Small intestine (tissue), 7 donors: ENCODE results near the gene EIF2S2. TPM values are rescaled to one million over a fixed set of nuclear protein-coding genes. Genes with fewer than 3 reads are reported as not detected.
"Not testable (repeated sequence)": the region's sequence is repeated elsewhere in the genome, so short reads cannot be mapped to it uniquely, and the experiment has no call there.

Experiments used
- DNase-seq, 2 donors: peaks; one replicate each; pipeline versions ENCODE4 v3.0.0 to v3.0.0-alpha.2; 2013
- FAIRE-seq: peaks from 2 replicates; lab custom pipeline; 2012; peaks lifted over from hg19 to GRCh38; lab: Jason Lieb, UNC
- H3K27ac ChIP-seq, 3 donors: one replicate each; pipeline ENCODE4 v1.5.1; 2013; ENCODE audit warnings: low read length in 2 of 3, mild to moderate bottlenecking in 2 of 3, control low read depth in 1 of 3, inconsistent platforms in 1 of 3, low read depth in 1 of 3, moderate library complexity in 1 of 3
- H3K27me3 ChIP-seq, 3 donors: one replicate each; pipeline ENCODE4 v1.6.1; 2013; ENCODE audit warnings: low read length in 3 of 3, inconsistent platforms in 1 of 3; ENCODE audit not compliant: control insufficient read depth in 3 of 3, insufficient read depth in 3 of 3
- H3K36me3 ChIP-seq, 3 donors: one replicate each; pipeline ENCODE4 v1.6.1; 2013; ENCODE audit warnings: low read length in 3 of 3, inconsistent platforms in 1 of 3, low read depth in 1 of 3, mild to moderate bottlenecking in 1 of 3, moderate library complexity in 1 of 3; ENCODE audit not compliant: control insufficient read depth in 3 of 3, insufficient read depth in 2 of 3
- H3K4me1 ChIP-seq, 3 donors: one replicate each; pipeline ENCODE4 v1.6.1; 2013; ENCODE audit warnings: low read length in 2 of 3, inconsistent platforms in 1 of 3, low read depth in 1 of 3, mild to moderate bottlenecking in 1 of 3, moderate library complexity in 1 of 3; ENCODE audit not compliant: control insufficient read depth in 3 of 3, insufficient read depth in 2 of 3
- H3K4me3 ChIP-seq, 3 donors: one replicate each; pipeline ENCODE4 v1.5.1; 2013; ENCODE audit warnings: low read length in 3 of 3, control low read depth in 1 of 3, inconsistent platforms in 1 of 3, low read depth in 1 of 3, mild to moderate bottlenecking in 1 of 3, moderate library complexity in 1 of 3
- H3K9me3 ChIP-seq, 2 donors: one replicate each; pipeline ENCODE4 v1.6.1; 2013; ENCODE audit warnings: low read depth in 1 of 2, low read length in 1 of 2; ENCODE audit not compliant: control insufficient read depth in 2 of 2, insufficient read depth in 1 of 2
- WGBS, 3 donors: extraction: QIAGEN DNeasy Blood & Tissue Kit; methylation state at CpG; one replicate each; pipeline ENCODE4 v1.1.7; 2013; 5-methylcytosine and 5-hydroxymethylcytosine counted together
- polyA plus RNA-seq, 4 donors: library from polyadenylated mRNA; stranded (reverse) in 3 of 4; unstranded in 1 of 4; fragments of 200-250 nt in 3 of 4; fragments of 120-200 nt in 1 of 4; gene quantifications; one replicate each; pipeline versions ENCODE4 v1.2.1 to v1.2.3, GENCODE V29; 2013
- donor health status: healthy with polysubstance abuse.
- donor health status: control.
- donor health status: control.
- donor health status: Bipolar disorder and iron deficiency.
- donor health status: healthy.

EIF2S2 gene
- polyA plus RNA-seq, 4 donors: 41.4 to 93.5 (median 55.3) TPM

- H3K27me3 ChIP-seq: peaks cover 0 to 2% (median 0%) of the 10 kb centered on the region in 3 donors
- H3K9me3 ChIP-seq: peaks cover 0 to 2% of the 10 kb centered on the region in 2 donors
- H3K27ac ChIP-seq: no peak overlapping the region
- FAIRE-seq: no peak
- no peaks in the 10 kb centered on the region for H3K36me3 ChIP-seq
- 69 to 77% (median 71%) methylated on average over 7 of the region's 7 CpGs for WGBS, 3 donors
- no peaks in the 10 kb centered on the region for H3K4me1 ChIP-seq
- no peak for DNase-seq
- no peak overlapping the region for H3K4me3 ChIP-seq
Measured at GRCh38 chr20:34143951-34144350, 31.9 kb upstream of the EIF2S2 start.

DNA sequence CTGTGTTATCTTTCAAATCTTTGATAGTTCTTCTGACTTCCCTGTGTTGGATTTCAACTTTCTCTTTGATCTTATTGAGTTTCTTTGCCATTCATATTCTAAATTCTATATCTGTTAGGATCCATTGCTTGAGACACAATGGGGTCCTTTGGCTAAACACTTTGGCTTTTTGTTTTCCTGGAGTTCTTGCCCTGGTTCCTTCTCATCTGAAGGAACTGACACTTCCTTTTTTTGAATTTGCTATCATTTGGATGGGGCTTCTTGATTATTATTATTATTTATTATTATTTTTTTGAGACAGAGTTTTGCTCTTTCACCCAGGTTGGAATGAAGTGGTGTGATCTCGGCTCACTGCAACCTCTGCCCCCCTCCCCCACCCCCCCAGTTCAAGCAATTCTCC lies 30.1 kb upstream of the EIF2S2 start:
- DNase-seq: no peak
- Histone ChIP-seq H3K36me3 (no peaks in the 10 kb centered on the region), H3K4me3 (no peak overlapping the region), H3K27me3 (peaks cover 0 to 2% (median 0%) of the 10 kb centered on the region in 3 donors), H3K27ac (no peak overlapping the region), H3K4me1 (no peaks in the 10 kb centered on the region), H3K9me3 (peaks cover 0 to 2% of the 10 kb centered on the region in 2 donors)
- no peak for FAIRE-seq
- WGBS, 3 donors: 79 to 82% (median 81%) methylated on average over 1 of the region's 1 CpG

- no peak for DNase-seq
- WGBS, 3 donors: 22 to 64% (median 37%) methylated on average over 2 of the region's 2 CpGs
- no peak for FAIRE-seq
- H3K4me1 ChIP-seq: no peaks in the 10 kb centered on the region
- peaks cover 0 to 2% of the 10 kb centered on the region in 2 donors for H3K9me3 ChIP-seq
- no peak overlapping the region for H3K27ac ChIP-seq
- no peak overlapping the region for H3K4me3 ChIP-seq
- H3K27me3 ChIP-seq: peaks cover 0 to 2% (median 0%) of the 10 kb centered on the region in 3 donors
- no peaks in the 10 kb centered on the region for H3K36me3 ChIP-seq
Measured at GRCh38 chr20:34141293-34141692, 29.2 kb upstream of the EIF2S2 start.

- not testable (repeated sequence) for H3K27ac ChIP-seq, H3K9me3 ChIP-seq, H3K4me1 ChIP-seq, DNase-seq, H3K36me3 ChIP-seq, FAIRE-seq, H3K4me3 ChIP-seq, H3K27me3 ChIP-seq
- 80 to 89% (median 83%) methylated on average over 11 of the region's 11 CpGs for WGBS, 3 donors
Measured at GRCh38 chr20:34135525-34136275, 23.7 kb upstream of the EIF2S2 start.

DNA sequence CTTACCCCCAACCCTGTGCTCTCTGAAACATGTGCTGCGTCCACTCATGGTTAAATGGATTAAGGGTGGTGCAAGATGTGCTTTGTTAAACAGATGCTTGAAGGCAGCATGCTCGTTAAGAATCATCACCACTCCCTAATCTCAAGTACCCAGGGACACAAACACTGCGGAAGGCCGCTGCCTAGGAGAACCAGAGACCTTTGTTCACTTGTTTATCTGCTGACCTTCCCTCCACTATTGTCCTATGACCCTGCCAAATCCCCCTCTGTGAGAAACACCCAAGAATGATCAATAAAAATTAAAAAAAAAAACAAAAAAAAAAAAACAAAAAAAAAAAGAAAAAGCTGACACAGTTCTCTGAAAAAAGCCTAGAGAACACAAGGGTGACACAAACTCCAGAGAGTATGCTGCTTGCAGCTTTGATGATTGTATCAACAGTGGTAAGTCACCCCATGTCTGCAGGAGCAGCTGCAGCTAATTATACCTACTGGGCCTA lies 21.4 kb upstream of the EIF2S2 start:
- FAIRE-seq, H3K4me1 ChIP-seq, H3K27ac ChIP-seq, H3K9me3 ChIP-seq, DNase-seq, H3K4me3 ChIP-seq, H3K36me3 ChIP-seq, H3K27me3 ChIP-seq: not testable (repeated sequence)
- 13 to 51% (median 50%) methylated on average over 4 of the region's 4 CpGs for WGBS, 3 donors

- DNase-seq, H3K4me3 ChIP-seq, H3K9me3 ChIP-seq, H3K27me3 ChIP-seq, H3K27ac ChIP-seq, H3K36me3 ChIP-seq, FAIRE-seq, H3K4me1 ChIP-seq: not testable (repeated sequence)
- 61 to 88% (median 78%) methylated on average over 10 to 21 of the region's 21 CpGs for WGBS, 3 donors
Measured at GRCh38 chr20:34132943-34133342, 20.9 kb upstream of the EIF2S2 start.

- not testable (repeated sequence) for H3K36me3 ChIP-seq, H3K27me3 ChIP-seq, H3K4me1 ChIP-seq, H3K9me3 ChIP-seq, DNase-seq, FAIRE-seq, H3K27ac ChIP-seq, H3K4me3 ChIP-seq
- WGBS, 3 donors: 84 to 97% (median 91%) methylated on average over 9 to 26 of the region's 26 CpGs
Measured at GRCh38 chr20:34132491-34132890, 20.4 kb upstream of the EIF2S2 start.

- Histone ChIP-seq H3K27me3 (peaks cover 0 to 4% (median 0%) of the 10 kb centered on the region in 3 donors), H3K9me3 (peaks cover 0 to 4% of the 10 kb centered on the region in 2 donors), H3K36me3 (no peaks in the 10 kb centered on the region), H3K4me1 (no peaks in the 10 kb centered on the region), H3K27ac (no peak overlapping the region), H3K4me3 (no peak overlapping the region)
- 79 to 89% (median 88%) methylated on average over 4 of the region's 4 CpGs for WGBS, 3 donors
- FAIRE-seq: no peak
- DNase-seq: no peak
Measured at GRCh38 chr20:34131491-34131890, 19.4 kb upstream of the EIF2S2 start.
